Measurements from ENCODE around the gene SCN9A. TPM values are rescaled to one million over a fixed set of nuclear protein-coding genes. Genes with fewer than 3 reads are reported as not detected.

SCN9A gene
- total and polyA plus RNA-seq, 2 of the 8 experiments (the other 6 are each of a cell fraction or from before 2014, with no cell fraction given), result 1.6 to 6.2 TPM

- Histone ChIP-seq H3K79me1 (ENCODE audit: low read depth, low read length) (no peaks in the 10 kb centered on the region), H3K27ac (ENCODE audit: low read depth, low read length) (no peak overlapping the region), H3K23me2 (ENCODE audit: low read depth, low read length) (peaks cover 13% of the 10 kb centered on the region), H3K9ac (replicated peaks in 1 of 4; ENCODE audit: extremely low read depth in 1 of 4, low read depth in 3 of 4, low read length in 3 of 4) (peak overlapping the region in 2 of 4 experiments; percentile 20 to 23; a peak in 3 of 7 replicates), H2AFZ (ENCODE audit: low read length) (peak overlapping the region; percentile 38), H2BK12ac (ENCODE audit: low read depth, low read length) (no peak overlapping the region), H2BK5ac (ENCODE audit: low read depth, low read length) (peak overlapping the region; percentile 49; the same call in 1 of the 2 replicates), H2BK120ac (replicated peaks; ENCODE audit: low read depth, low read length) (no peak overlapping the region), H3K4me3 (ENCODE audit: extremely low read depth in 1 of 4, insufficient read depth in 2 of 4, low read depth in 3 of 4, low read length in 4 of 4) (peak overlapping the region; percentile 75 to 87 (median 80)), H3K18ac (ENCODE audit: extremely low read depth, low read length) (0 out of 2 replicates have a peak overlapping the region, but pooled peaks have one; percentile 4), H2BK15ac (ENCODE audit: low read length) (peak overlapping the region; percentile 36; the same call in 1 of the 2 replicates), H3K23ac (ENCODE audit: insufficient read length) (no peak overlapping the region), H3K4me1 (replicated peaks in 1 of 4; ENCODE audit: control insufficient read depth in 3 of 4, insufficient read depth in 4 of 4, low read length in 3 of 4) (peaks cover 0 to 13% (median 9%) of the 10 kb centered on the region in 4 experiments; a peak in 5 of 7 replicates), H2BK20ac (ENCODE audit: low read length) (no peak overlapping the region), H3K14ac (ENCODE audit: insufficient read length) (no peak overlapping the region), H4K20me1 (replicated peaks in 1 of 2; ENCODE audit: control insufficient read depth in 1 of 2, insufficient read depth in 2 of 2, low read length in 2 of 2) (no peaks in the 10 kb centered on the region), H3K27me3 (replicated peaks in 1 of 4; ENCODE audit: control insufficient read depth in 3 of 4, extremely low read depth in 1 of 4, insufficient read depth in 3 of 4, low read length in 3 of 4) (no peaks in the 10 kb centered on the region; a peak in 1 of 7 replicates), H3K9me3 (ENCODE audit: insufficient read depth in 2 of 2, low read depth in 1 of 2, low read length in 1 of 2) (no peaks in the 10 kb centered on the region), H2AK5ac (ENCODE audit: low read depth, low read length) (no peak overlapping the region), H3K36me3 (ENCODE audit: control insufficient read depth in 2 of 4, insufficient read depth in 4 of 4, low read length in 3 of 4) (no peaks in the 10 kb centered on the region), H4K8ac (ENCODE audit: extremely low read depth, insufficient read depth, low read length) (peak overlapping the region; percentile 76; the same call in 1 of the 2 replicates), H3K79me2 (ENCODE audit: control insufficient read depth in 1 of 2, insufficient read depth in 2 of 2, low read length in 2 of 2) (no peaks in the 10 kb centered on the region), H3K4ac (replicated peaks; ENCODE audit: insufficient read length, low read depth, low read length) (no peak overlapping the region), H4K91ac (replicated peaks; ENCODE audit: insufficient read length, low read length) (no peak overlapping the region), H3K4me2 (ENCODE audit: insufficient read depth in 1 of 2, low read depth in 2 of 2, low read length in 2 of 2) (peak overlapping the region; percentile 75 to 78), H3K56ac (replicated peaks; ENCODE audit: insufficient read length, low read depth, low read length) (no peak overlapping the region), H4K5ac (ENCODE audit: insufficient read length, low read depth, low read length) (no peak overlapping the region)
- WGBS, 2 experiments (ENCODE audit: extremely low coverage in 1 of 2, insufficient coverage in 1 of 2, insufficient read length in 1 of 2, insufficient replicate concordance in 2 of 2, low coverage in 1 of 2, low lambda C conversion rate in 2 of 2, missing lambda C conversion rate in 1 of 2), result 6% methylated on average over 8 of the region's 17 CpGs; no CpG with 5 or more reads in 1 of the 2 experiments
- ChIA-PET CTCF (ENCODE audit: partially characterized antibody) (interaction anchor here (0.6 to 2.6 kb wide), 12 partner anchors 9 to 196 kb away, joined by 3 to 15 read pairs (median 3); no protein-coding TSS in a partner anchor), POLR2A (ENCODE audit: partially characterized antibody) (interaction anchor here (1.2 kb wide), 1 partner anchor 10 kb away, joined by 3 read pairs; no protein-coding TSS in a partner anchor)
- TF ChIP-seq SAP30 (IDR thresholded peaks at IDR 0.05; ENCODE audit: insufficient read depth, insufficient replicate concordance, low read length) (peak; percentile 53), BCL11A (IDR thresholded peaks at IDR 0.05; ENCODE audit: low read depth in 2 of 2, low read length in 2 of 2) (no peak), E2F6 (IDR thresholded peaks at IDR 0.05) (peak; percentile 34; the same call in 1 of the 2 replicates), SIN3A (conservative IDR thresholded peaks at IDR 0.05 in 1 of 2, IDR thresholded peaks at IDR 0.05 in 1 of 2; ENCODE audit: low read depth in 1 of 2, low read length in 2 of 2) (peak in 1 of 2 experiments; percentile 0; a peak in 1 of 4 replicates)
- DNase-seq (ENCODE audit: low read depth in 1 of 2, low spot score in 2 of 2) (no peak), FAIRE-seq (no peak)
Measured at GRCh38 chr2:166375195-166375735, 479 bp downstream of the SCN9A start.

All from H1 (cell line).